Left lobe of liver (tissue), 2 donors: ENCODE measurements around the gene LINGO1. TPM values are rescaled to one million over a fixed set of nuclear protein-coding genes. Genes with fewer than 3 reads are reported as not detected.

Experiments
- ATAC-seq: fragments of 200-7000 bp; cut with Tn5 transposase; one replicate; pipeline ENCODE4 v1.9.1; 2020; ENCODE audit warnings: mild to moderate bottlenecking, moderate library complexity
- DNase-seq: peaks from one replicate; pipeline ENCODE4 v3.0.0-alpha.2; 2020; ENCODE audit warnings: low spot score
- total RNA-seq: library from RNA; stranded (reverse); gene quantifications from one replicate; pipeline ENCODE4 v1.2.1, GENCODE V29; 2021
- donor health status: DM: no; HTN: no; CAD: no; lungs with moderate emphysema.
- donor health status: DM: no; HTN: yes; CAD: no.

LINGO1 gene
- total RNA-seq, 1 donor from 2014 or later: 0.86 TPM

DNA sequence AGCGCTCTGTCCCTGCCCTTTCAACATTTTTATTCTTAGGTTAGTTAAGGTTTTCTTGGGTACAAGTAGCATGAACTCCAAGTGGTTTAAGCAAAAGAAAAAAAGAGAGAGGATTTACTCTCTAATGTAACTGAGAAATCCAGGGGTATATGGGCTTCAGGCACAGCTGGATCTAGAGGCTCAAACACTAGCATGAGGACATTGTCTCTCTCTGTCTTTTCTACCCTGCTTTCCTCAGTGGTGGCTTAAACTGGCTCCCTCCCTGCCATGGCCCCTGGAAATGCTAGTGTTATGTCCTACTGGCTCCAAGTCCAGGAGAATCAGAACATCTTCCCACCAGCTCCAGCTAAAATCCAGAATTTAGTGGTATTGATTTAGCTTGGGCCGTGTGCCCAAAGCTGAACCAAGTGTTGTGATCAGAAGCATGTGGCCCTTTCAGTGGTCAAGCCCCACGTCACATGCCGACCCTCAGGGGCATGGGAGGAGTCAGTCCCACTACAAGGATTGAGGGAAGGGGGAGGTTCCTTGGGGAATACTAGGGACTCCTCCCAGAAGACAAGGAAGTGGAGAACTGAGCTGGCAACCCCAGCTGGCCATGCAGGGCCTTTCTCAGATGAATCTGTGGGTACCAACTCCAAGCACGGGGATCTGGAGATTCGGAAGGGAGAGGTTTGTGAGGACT is 58.0 kb downstream of the LINGO1 start:
- DNase-seq (no peak), ATAC-seq (no peak)

DNA sequence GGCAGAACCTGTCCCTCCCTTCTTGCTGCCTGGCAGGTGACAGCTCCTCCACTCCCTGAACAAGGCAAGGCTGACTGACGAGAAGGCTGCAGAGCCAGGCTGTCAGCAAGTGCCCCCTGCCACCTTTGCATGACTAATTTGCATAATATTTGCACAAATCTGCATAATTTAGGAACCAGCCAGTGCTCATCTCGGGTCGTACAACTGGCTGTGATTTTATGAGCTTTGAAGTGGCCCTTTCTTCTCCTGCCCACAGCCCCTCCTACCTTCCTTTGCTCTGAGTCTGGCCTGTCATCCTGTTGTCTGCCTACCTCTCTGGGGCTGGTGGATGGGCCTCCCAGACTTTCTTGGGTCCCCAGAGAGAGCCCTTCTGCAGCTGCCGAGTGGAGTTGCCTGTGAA is 58.9 kb downstream of the LINGO1 start:
- no peak for ATAC-seq
- no peak for DNase-seq

GRCh38 chr15:77572186-77572585 is 60.5 kb downstream of the LINGO1 start:
- DNase-seq (no peak), ATAC-seq (no peak)

GRCh38 chr15:77571741-77572140 is 61.0 kb downstream of the LINGO1 start:
- ATAC-seq (no peak), DNase-seq (no peak)

- ATAC-seq: no peak
Observed at GRCh38 chr15:77571181-77571580, 61.5 kb downstream of the LINGO1 start.

GRCh38 chr15:77569729-77570125 is 63.0 kb downstream of the LINGO1 start:
- ATAC-seq: peak; percentile 55
- DNase-seq: no peak

More at GRCh38 chr15:77571181-77571580, 61.5 kb downstream of the LINGO1 start:
- no peak for DNase-seq

GRCh38 chr15:77568973-77569728 is 63.6 kb downstream of the LINGO1 start:
- peak; percentile 84 for ATAC-seq
- peak; percentile 62 for DNase-seq

GRCh38 chr15:77568014-77568972 is 64.4 kb downstream of the LINGO1 start:
- DNase-seq: no peak

DNA sequence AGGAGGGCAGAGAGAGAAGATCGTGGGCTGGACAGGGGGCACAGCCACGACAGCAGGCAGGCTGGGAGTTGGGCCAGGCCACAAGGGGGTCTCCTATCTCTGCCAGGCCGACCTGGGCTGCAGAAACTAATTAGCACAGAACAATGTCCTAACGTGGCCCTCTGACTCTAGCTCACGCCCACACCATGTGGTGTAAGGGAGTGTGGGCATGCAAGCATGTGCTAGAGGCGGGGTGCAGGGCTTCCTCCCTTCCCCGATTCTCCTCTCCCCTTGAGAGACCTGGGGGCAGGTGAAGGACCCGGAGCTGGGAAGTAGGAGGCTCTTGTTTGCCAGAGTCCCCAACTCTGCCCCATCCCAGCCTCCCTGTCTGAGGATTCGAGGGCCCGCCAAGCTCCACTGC is 65.5 kb downstream of the LINGO1 start:
- DNase-seq: no peak
- ATAC-seq: no peak

More at GRCh38 chr15:77568014-77568972, 64.4 kb downstream of the LINGO1 start:
- no peak for ATAC-seq

DNA sequence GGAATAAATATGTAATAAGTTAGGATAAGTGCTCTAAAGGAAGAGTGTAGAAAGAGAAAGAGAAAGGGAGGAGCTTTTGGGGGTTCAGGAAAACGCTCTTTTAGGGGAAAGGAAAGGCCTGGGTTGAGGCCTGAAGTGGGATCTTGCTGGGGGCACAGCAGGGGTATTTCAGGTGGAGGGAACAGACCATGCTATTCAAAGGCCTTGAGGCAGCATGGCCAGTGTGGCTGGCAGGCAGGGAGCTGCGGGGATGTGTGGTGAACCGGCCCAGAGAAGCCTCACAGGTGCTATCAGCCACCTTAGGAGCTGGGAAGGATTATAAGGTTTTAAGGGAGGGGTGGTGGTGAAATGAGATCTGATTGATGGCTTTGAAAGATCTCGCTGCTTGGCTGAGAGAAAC is 66.6 kb downstream of the LINGO1 start:
- ATAC-seq (no peak), DNase-seq (no peak)

DNA sequence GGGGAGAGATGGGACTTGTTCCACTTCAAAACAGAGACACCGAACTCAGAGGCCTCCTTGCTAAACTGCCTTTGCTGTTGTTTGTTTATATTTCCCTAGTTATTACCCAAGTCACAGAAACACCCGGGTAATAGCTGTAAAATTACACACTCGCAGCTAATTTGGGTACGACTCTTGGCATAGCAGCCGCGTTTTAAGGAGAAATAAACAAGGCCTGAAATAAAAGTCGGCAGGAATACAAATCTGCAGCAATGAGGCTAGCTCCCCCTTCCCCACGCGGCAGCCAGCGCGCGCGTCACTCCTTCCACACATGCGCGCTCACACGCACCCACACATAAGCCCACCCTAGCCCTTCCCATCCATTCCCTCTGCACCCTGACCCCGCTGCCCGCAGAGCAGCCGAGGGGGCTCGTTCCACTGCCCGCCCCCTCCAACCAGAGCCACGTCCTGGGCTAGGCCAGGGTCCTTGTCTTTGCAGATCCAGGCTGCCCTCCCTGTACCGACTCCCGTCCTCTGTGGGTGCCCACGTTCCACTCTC is 67.3 kb downstream of the LINGO1 start:
- DNase-seq (no peak), ATAC-seq (no peak)

DNA sequence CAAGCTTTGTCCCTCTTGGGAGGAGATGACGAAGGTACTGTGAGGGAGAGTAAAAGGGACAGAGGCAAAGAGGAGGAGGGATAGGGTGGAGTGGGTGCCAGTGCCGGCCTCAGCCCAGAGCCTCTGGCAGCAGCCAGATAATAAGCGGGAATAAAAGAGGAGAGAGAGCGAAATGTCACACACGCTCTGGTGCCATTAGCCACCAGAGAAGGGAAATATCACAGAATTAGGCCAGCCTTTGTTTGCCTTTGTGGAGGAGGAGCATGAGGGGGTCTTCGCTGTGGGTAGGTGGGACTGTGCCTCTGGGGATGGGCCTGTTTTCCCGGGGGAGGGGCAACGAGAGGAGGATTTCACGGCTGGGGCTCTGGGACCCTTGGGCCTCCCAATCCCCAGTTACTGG is 67.8 kb downstream of the LINGO1 start:
- ATAC-seq (no peak), DNase-seq (no peak)

GRCh38 chr15:77564341-77564740 is 68.4 kb downstream of the LINGO1 start:
- DNase-seq (no peak), ATAC-seq (no peak)

DNA sequence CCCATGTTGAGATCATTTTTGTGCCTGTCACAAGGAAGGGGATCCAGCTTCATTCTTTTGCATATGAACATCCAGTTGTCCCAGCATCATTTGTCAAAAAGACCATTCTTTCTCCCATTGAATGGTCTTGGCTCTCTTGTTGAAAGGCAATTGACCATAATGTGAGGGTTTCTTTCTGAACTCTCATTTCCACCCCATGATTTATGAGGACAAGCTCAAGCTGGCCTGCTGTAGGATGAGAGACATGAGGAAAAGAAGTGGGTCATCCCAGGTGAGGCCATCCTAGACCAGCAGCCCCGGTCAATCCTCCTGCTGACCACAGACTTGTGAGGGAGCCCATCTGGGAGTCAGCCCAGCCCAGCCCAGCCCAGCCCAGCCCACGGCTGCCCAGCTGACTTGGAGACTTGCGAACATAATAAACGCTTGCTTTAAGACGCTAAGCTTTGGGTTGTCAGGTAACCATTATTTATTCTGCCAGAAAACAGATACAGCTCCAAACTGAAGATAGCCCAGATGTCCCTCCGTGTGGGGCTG is 69.0 kb downstream of the LINGO1 start:
- no peak for ATAC-seq
- DNase-seq: no peak

Other genes with a start within 250 kb of the LINGO1 start
- 8.8 TPM for gene PEAK1, start 212.8 kb downstream of the LINGO1 start, total RNA-seq
- gene HMG20A, start 212.0 kb downstream of the LINGO1 start, total RNA-seq: 17.4 TPM